Esophagus squamous epithelium (tissue), 5 donors: ENCODE measurements around the gene NAAA. TPM values are rescaled to one million over a fixed set of nuclear protein-coding genes. Genes with fewer than 3 reads are reported as not detected.

Source experiments
- DNase-seq: peaks from one replicate; lab custom pipeline; 2025; lab: John Stamatoyannopoulos, UW
- H3K27ac ChIP-seq, 4 donors: fragments of 200-600 bp; sonication (generic); one replicate each; pipeline ENCODE4 v1.5.1; 2016 to 2019; ENCODE audit warnings: mild to moderate bottlenecking in 1 of 4
- H3K27me3 ChIP-seq, 4 donors: fragments of 200-600 bp; sonication (generic); 1 replicate in 3 of 4; 2 replicates in 1 of 4; pipeline versions ENCODE4 v1.5.1 to v1.6.0; 2017 to 2021; ENCODE audit warnings: antibody characterized with exemption in 1 of 4
- H3K36me3 ChIP-seq, 3 donors: fragments of 200-600 bp; sonication (generic); one replicate each; pipeline ENCODE4 v1.5.1; 2016 to 2019
- H3K4me1 ChIP-seq, 3 donors: fragments of 200-600 bp; sonication (generic); one replicate each; pipeline ENCODE4 v1.5.1; 2017 to 2019
- H3K4me3 ChIP-seq, 4 donors: fragments of 200-600 bp; sonication (generic); 1 replicate in 3 of 4; 2 replicates in 1 of 4; pipeline ENCODE4 v1.5.1; 2016 to 2019; ENCODE audit warnings: mild to moderate bottlenecking in 2 of 4, moderate library complexity in 1 of 4
- H3K9me3 ChIP-seq, 3 donors: fragments of 200-600 bp; sonication (generic); one replicate each; pipeline ENCODE4 v1.5.1; 2016 to 2019
- POLR2A ChIP-seq, 4 donors: fragments of 450-650 bp; IDR thresholded peaks; one replicate each; pipeline ENCODE4 v1.6.1; 2017; ENCODE audit warnings: antibody characterized with exemption in 4 of 4, mild to moderate bottlenecking in 4 of 4, moderate library complexity in 3 of 4
- WGBS, 2 donors: methylation state at CpG; one replicate each; pipeline ENCODE4 v1.1.5; 2018; 5-methylcytosine and 5-hydroxymethylcytosine counted together
- intact Hi-C: fragments of 100-400 bp; cut with DNase I; formaldehyde crosslinking; loops from one replicate; pipeline ENCODE4 v1.15.0; 2022
- total RNA-seq, 4 donors: library from RNA; depleted of rRNA; stranded (reverse); fragments of >200 nt; gene quantifications; one replicate each; pipeline ENCODE4 v1.1.0, GENCODE V29; 2016
- TF ChIP-seq, protein P1 (sequence below), 6 experiments: fragments of 450-650 bp in 4 of 6; fragments of 200-600 bp in 2 of 6; sonication (generic) in 2 of 6; IDR thresholded peaks; one replicate each; pipeline ENCODE4 v1.5.1; 2016 to 2019; ENCODE audit warnings: antibody characterized with exemption in 6 of 6, mild to moderate bottlenecking in 4 of 6, moderate library complexity in 4 of 6
- donor health status: DM: yes; HTN: yes; CAD: no.

Gene NAAA
- total RNA-seq, 4 donors from 2014 or later: 53.6 to 152 (median 86.2) TPM

GRCh38 chr4:75867130-75867529 lies 73.7 kb downstream of the NAAA start:
- WGBS, 2 donors: 61 to 68% methylated on average over 3 of the region's 3 CpGs
- Histone ChIP-seq H3K9me3 (no peaks in the 10 kb centered on the region), H3K4me1 (no peaks in the 10 kb centered on the region), H3K27ac (no peak overlapping the region), H3K27me3 (no peaks in the 10 kb centered on the region), H3K4me3 (no peak overlapping the region), H3K36me3 (no peaks in the 10 kb centered on the region)
- intact Hi-C loops: no loop called here
- TF ChIP-seq, protein P1, sequence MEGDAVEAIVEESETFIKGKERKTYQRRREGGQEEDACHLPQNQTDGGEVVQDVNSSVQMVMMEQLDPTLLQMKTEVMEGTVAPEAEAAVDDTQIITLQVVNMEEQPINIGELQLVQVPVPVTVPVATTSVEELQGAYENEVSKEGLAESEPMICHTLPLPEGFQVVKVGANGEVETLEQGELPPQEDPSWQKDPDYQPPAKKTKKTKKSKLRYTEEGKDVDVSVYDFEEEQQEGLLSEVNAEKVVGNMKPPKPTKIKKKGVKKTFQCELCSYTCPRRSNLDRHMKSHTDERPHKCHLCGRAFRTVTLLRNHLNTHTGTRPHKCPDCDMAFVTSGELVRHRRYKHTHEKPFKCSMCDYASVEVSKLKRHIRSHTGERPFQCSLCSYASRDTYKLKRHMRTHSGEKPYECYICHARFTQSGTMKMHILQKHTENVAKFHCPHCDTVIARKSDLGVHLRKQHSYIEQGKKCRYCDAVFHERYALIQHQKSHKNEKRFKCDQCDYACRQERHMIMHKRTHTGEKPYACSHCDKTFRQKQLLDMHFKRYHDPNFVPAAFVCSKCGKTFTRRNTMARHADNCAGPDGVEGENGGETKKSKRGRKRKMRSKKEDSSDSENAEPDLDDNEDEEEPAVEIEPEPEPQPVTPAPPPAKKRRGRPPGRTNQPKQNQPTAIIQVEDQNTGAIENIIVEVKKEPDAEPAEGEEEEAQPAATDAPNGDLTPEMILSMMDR (IDR thresholded peaks at IDR 0.05): no peak
- no peak for TF ChIP-seq POLR2A (IDR thresholded peaks at IDR 0.05)
- no peak for DNase-seq

Other genes with a start within 250 kb of the NAAA start
- gene USO1, start 216.4 kb downstream of the NAAA start, total RNA-seq: 10 to 100 TPM; 49.0 to 79.2 (median 69.8) TPM
- under 1 TPM in 1 of 4 donors, not detected in 3; 0.04 TPM for gene PPEF2, start 38.6 kb downstream of the NAAA start, total RNA-seq
- 10 to 100 TPM; 15.0 to 36.2 (median 26.2) TPM for gene SDAD1, start 49.9 kb upstream of the NAAA start, total RNA-seq
- gene CXCL9, start 66.5 kb upstream of the NAAA start, total RNA-seq: 1 to 10 TPM in 1 of 4 donors, under 1 TPM in 2, not detected in 1; 0.11 to 5.6 (median 0.19) TPM
- gene CXCL10, start 82.5 kb upstream of the NAAA start, total RNA-seq: 1 to 10 TPM in 1 of 4 donors, under 1 TPM in 3; 0.35 to 8.9 (median 0.55) TPM
- under 1 TPM in 1 of 4 donors, not detected in 3; 0.26 TPM for gene CXCL11, start 95.1 kb upstream of the NAAA start, total RNA-seq
- 1 to 10 TPM in 2 of 4 donors, under 1 TPM in 2; 0.85 to 2.7 (median 1.7) TPM for gene ART3, start 133.7 kb upstream of the NAAA start, total RNA-seq
- gene NUP54, start 207.4 kb upstream of the NAAA start, total RNA-seq: 10 to 100 TPM; 19.5 to 45.4 (median 36.5) TPM